Spleen (tissue), 7 donors: ENCODE results near the gene RELL1.

Experiments used
- POLR2A ChIP-seq, 3 donors: fragments of 450-650 bp; IDR thresholded peaks; one replicate each; pipeline ENCODE4 v1.5.1; 2017; ENCODE audit warnings: antibody characterized with exemption in 3 of 3, mild to moderate bottlenecking in 1 of 3
- TF ChIP-seq, protein P1 (sequence below), 11 experiments: fragments of 200-600 bp in 7 of 11; fragments of 450-650 bp in 4 of 11; sonication (generic) in 4 of 11; IDR thresholded peaks in 8 of 11; conservative IDR thresholded peaks in 3 of 11; 1 replicate in 7 of 11; 2 replicates in 4 of 11; pipeline versions ENCODE4 v1.4.0 to v1.8.0; 2016 to 2021; ENCODE audit warnings: antibody characterized with exemption in 11 of 11, inconsistent platforms in 4 of 11, mild to moderate bottlenecking in 1 of 11
- donor health status: DM: no; HTN: no; CAD: no; lungs with moderate emphysema.
- donor health status: DM: no; HTN: no; CAD: no.
- donor health status: DM: no; HTN: no; CAD: no.

DNA sequence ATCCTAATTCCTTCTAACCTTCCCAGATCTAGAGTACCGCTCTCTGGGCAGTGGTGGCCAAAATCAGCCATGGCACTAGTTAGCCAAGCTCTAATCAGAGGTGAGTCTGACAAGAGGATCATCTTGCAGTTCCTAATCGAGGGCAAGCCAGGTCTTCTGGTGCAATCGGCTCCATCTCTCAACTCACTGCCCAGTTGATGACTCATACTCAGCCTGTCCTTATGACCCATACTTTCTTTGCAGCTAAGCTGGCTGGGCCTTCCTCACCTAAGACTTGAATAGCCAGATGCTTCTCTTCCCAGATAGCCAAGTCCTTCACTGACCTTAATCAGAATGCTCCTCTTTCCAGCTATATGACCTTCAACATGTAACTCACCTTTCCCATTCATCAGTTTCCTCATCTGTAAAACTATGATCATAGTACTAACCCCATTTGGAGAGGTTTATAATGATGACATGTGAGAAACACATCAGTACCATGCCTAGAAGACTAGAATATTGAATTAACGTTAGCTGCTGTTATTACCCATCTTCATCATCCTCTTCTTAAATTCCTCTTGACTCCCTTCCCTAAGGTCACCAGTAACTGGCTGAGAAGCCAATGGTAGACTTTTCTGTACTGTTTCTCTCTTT is 57.1 kb downstream of the RELL1 start:
- no peak for TF ChIP-seq POLR2A (IDR thresholded peaks at IDR 0.05)
- TF ChIP-seq, protein P1, sequence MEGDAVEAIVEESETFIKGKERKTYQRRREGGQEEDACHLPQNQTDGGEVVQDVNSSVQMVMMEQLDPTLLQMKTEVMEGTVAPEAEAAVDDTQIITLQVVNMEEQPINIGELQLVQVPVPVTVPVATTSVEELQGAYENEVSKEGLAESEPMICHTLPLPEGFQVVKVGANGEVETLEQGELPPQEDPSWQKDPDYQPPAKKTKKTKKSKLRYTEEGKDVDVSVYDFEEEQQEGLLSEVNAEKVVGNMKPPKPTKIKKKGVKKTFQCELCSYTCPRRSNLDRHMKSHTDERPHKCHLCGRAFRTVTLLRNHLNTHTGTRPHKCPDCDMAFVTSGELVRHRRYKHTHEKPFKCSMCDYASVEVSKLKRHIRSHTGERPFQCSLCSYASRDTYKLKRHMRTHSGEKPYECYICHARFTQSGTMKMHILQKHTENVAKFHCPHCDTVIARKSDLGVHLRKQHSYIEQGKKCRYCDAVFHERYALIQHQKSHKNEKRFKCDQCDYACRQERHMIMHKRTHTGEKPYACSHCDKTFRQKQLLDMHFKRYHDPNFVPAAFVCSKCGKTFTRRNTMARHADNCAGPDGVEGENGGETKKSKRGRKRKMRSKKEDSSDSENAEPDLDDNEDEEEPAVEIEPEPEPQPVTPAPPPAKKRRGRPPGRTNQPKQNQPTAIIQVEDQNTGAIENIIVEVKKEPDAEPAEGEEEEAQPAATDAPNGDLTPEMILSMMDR (IDR thresholded peaks at IDR 0.05 in 8 of 11, conservative IDR thresholded peaks at IDR 0.05 in 3 of 11), result no peak
